PC-3 (cell line): ENCODE data around the gene GLS. TPM values are rescaled to one million over a fixed set of nuclear protein-coding genes. Genes with fewer than 3 reads are reported as not detected.
"Not testable (repeated sequence)": the region's sequence is repeated elsewhere in the genome, so short reads cannot be mapped to it uniquely, and the experiment has no call there.

Experiments
- ATAC-seq: fragments of 200-7000 bp; cut with Tn5 transposase; 2 replicates; pipeline ENCODE4 v1.9.1; 2020; ENCODE audit warnings: mild to moderate bottlenecking, moderate library complexity
- BruUV-seq: library from RNA; stranded (reverse); fragments of 400-500 nt; replicated peaks from 2 replicates; lab custom pipeline; 2021; lab: Mats Ljungman, UMichigan
- CTCF ChIA-PET: fragments of 300-600 bp; sonication (Branson Sonifier 250); formaldehyde crosslinking; loops from one replicate; lab custom pipeline; 2022; ENCODE audit warnings: antibody characterized with exemption; lab: Charles Lee
- POLR2A ChIA-PET: fragments of 300-600 bp; sonication (Branson Sonifier 250); formaldehyde crosslinking; loops from one replicate; lab custom pipeline; 2022; ENCODE audit warnings: antibody characterized with exemption; ENCODE audit not compliant: unreplicated experiment; lab: Charles Lee
- DNase-seq: peaks from one replicate; pipeline ENCODE4 v3.0.0-alpha.2; 2015
- H2AFZ ChIP-seq: fragments of 300-600 bp; sonication (generic); 2 replicates; pipeline ENCODE4 v1.6.0; 2016; ENCODE audit warnings: antibody characterized with exemption, low read length
- H3F3A ChIP-seq: fragments of 300-600 bp; sonication (generic); one replicate; pipeline ENCODE4 v1.6.0; 2017; ENCODE audit warnings: antibody characterized with exemption, low read length, control low read depth, mild to moderate bottlenecking; ENCODE audit not compliant: unreplicated experiment
- H3K27ac ChIP-seq: fragments of 300-600 bp; sonication (generic); 2 replicates; pipeline ENCODE4 v1.5.1; 2016; ENCODE audit warnings: mild to moderate bottlenecking, low read length
- H3K27me3 ChIP-seq: fragments of 300-600 bp; sonication (generic); 2 replicates; pipeline ENCODE4 v1.6.1; 2016; ENCODE audit warnings: low read length, mixed read lengths
- H3K36me3 ChIP-seq: fragments of 300-600 bp; sonication (generic); 2 replicates; pipeline ENCODE4 v1.6.1; 2016; ENCODE audit warnings: low read depth, mixed run types, low read length, mixed read lengths
- H3K4me1 ChIP-seq: fragments of 300-600 bp; sonication (generic); 2 replicates; pipeline ENCODE4 v1.5.1; 2016; ENCODE audit warnings: low read length; ENCODE audit not compliant: insufficient read depth
- H3K4me2 ChIP-seq: fragments of 300-600 bp; sonication (generic); 2 replicates; pipeline ENCODE4 v1.6.0; 2016; ENCODE audit warnings: low read length
- H3K4me3 ChIP-seq: fragments of 300-600 bp; sonication (generic); 2 replicates; pipeline ENCODE4 v1.5.1; 2016; ENCODE audit warnings: mild to moderate bottlenecking, low read length, mixed read lengths
- H3K79me2 ChIP-seq: fragments of 300-600 bp; sonication (generic); 2 replicates; pipeline ENCODE4 v1.6.1; 2017; ENCODE audit warnings: low read length, mixed read lengths
- H3K9ac ChIP-seq: fragments of 300-600 bp; sonication (generic); 2 replicates; pipeline ENCODE4 v1.6.0; 2016; ENCODE audit warnings: mild to moderate bottlenecking, low read length
- H3K9me2 ChIP-seq: fragments of 300-600 bp; sonication (generic); replicated peaks from 2 replicates; pipeline ENCODE4 v1.6.1; 2016; ENCODE audit warnings: mixed run types, low read length, mixed read lengths
- H3K9me3 ChIP-seq: fragments of 300-600 bp; sonication (generic); 2 replicates; pipeline ENCODE4 v1.6.1; 2016; ENCODE audit warnings: low read length, mixed read lengths
- H4K20me1 ChIP-seq: fragments of 300-600 bp; sonication (generic); 2 replicates; pipeline ENCODE4 v1.6.1; 2016; ENCODE audit warnings: low read length, mixed read lengths
- CTCF ChIP-seq: fragments of 300-600 bp; sonication (generic); conservative IDR thresholded peaks from 2 replicates; pipeline ENCODE4 v1.5.1; 2017; ENCODE audit warnings: antibody characterized with exemption, low read depth, mild to moderate bottlenecking, low read length
- EZH2 ChIP-seq: fragments of 300-600 bp; sonication (generic); IDR thresholded peaks from one replicate; pipeline ENCODE4 v1.6.1; 2017; ENCODE audit warnings: antibody characterized with exemption, mild to moderate bottlenecking, low read length; ENCODE audit not compliant: unreplicated experiment
- EZH2phosphoT487 ChIP-seq: fragments of 300-600 bp; sonication (generic); IDR thresholded peaks from 2 replicates; pipeline ENCODE4 v1.6.1; 2018; ENCODE audit warnings: mild to moderate bottlenecking, antibody characterized with exemption, low read length, borderline replicate concordance
- intact Hi-C: fragments of 100-400 bp; cut with micrococcal nuclease; formaldehyde crosslinking; loops from 2 replicates; pipeline ENCODE4 v1.9.0; 2023
- total RNA-seq: library from RNA; depleted of rRNA; stranded (reverse); fragments of >200 nt; gene quantifications from 2 replicates; pipeline ENCODE4 v1.2.3, GENCODE V29; 2014

GLS gene
- total RNA-seq, 1 experiment from 2014 or later, result 67.4 TPM

GRCh38 chr2:190990132-190990531 is 109.5 kb downstream of the GLS start:
- Histone ChIP-seq H3K27me3 (no peaks in the 10 kb centered on the region), H3K4me3 (no peak overlapping the region), H3K27ac (no peak overlapping the region), H3F3A (no peaks in the 10 kb centered on the region), H3K9ac (no peak overlapping the region), H2AFZ (no peak overlapping the region), H3K4me2 (no peak overlapping the region), H4K20me1 (no peaks in the 10 kb centered on the region), H3K9me2 (no peaks in the 10 kb centered on the region), H3K4me1 (peaks cover 3% of the 10 kb centered on the region), H3K36me3 (peaks cover 71% of the 10 kb centered on the region), H3K79me2 (no peaks in the 10 kb centered on the region), H3K9me3 (no peaks in the 10 kb centered on the region)
- ChIA-PET POLR2A (no interaction called here), CTCF (no interaction called here)
- DNase-seq, result no peak
- BruUV-seq, result no TSS peak
- ATAC-seq, result no peak
- intact Hi-C loops, result no loop called here
- TF ChIP-seq EZH2, result no peak
- no peak for TF ChIP-seq CTCF
- TF ChIP-seq EZH2phosphoT487, result no peak

DNA sequence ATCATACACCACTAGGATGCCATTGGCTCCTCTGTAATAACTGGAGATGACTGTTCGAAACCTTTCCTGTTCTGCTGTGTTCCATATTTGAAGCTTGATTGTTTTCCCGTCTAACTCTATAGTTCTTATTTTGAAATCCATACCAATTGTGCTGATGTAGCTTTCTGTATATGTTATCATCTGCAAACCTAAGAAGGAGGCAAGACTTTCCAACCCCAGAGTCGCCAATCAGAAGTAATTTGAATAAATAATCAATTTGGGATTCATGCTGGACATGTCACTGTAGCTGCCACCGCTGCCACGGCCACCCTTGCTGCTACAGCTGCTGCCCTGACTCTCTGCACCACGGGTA is 112.6 kb downstream of the GLS start:
- ChIA-PET POLR2A (no interaction called here), CTCF (no interaction called here)
- Histone ChIP-seq H2AFZ (no peak overlapping the region), H3K27ac (no peak overlapping the region), H3K27me3 (no peaks in the 10 kb centered on the region), H3K9ac (no peak overlapping the region), H3K4me1 (no peaks in the 10 kb centered on the region), H3K4me2 (no peak overlapping the region), H3K4me3 (no peak overlapping the region), H3K9me3 (no peaks in the 10 kb centered on the region), H3K36me3 (peaks cover 71% of the 10 kb centered on the region), H4K20me1 (no peaks in the 10 kb centered on the region), H3F3A (no peaks in the 10 kb centered on the region), H3K79me2 (no peaks in the 10 kb centered on the region), H3K9me2 (no peaks in the 10 kb centered on the region)
- BruUV-seq, result no TSS peak
- no peak for TF ChIP-seq EZH2
- TF ChIP-seq CTCF, result no peak
- TF ChIP-seq EZH2phosphoT487, result no peak
- intact Hi-C loops, result no loop called here
- DNase-seq, result no peak
- ATAC-seq, result no peak

GRCh38 chr2:190994148-190994547 is 113.5 kb downstream of the GLS start:
- H3F3A ChIP-seq, result no peaks in the 10 kb centered on the region
- DNase-seq, result no peak
- no peaks in the 10 kb centered on the region for H3K9me3 ChIP-seq
- TF ChIP-seq EZH2phosphoT487 (no peak), EZH2 (no peak), CTCF (no peak)
- no TSS peak for BruUV-seq
- H3K9me2 ChIP-seq, result no peaks in the 10 kb centered on the region
- ChIA-PET POLR2A (no interaction called here), CTCF (no interaction called here)
- H3K4me2 ChIP-seq, result no peak overlapping the region
- H3K79me2 ChIP-seq, result no peaks in the 10 kb centered on the region
- intact Hi-C loops, result no loop called here
- no peak overlapping the region for H3K9ac ChIP-seq
- no peaks in the 10 kb centered on the region for H3K4me1 ChIP-seq
- H3K4me3 ChIP-seq, result no peak overlapping the region
- H3K36me3 ChIP-seq, result peaks cover 73% of the 10 kb centered on the region
- H2AFZ ChIP-seq, result no peak overlapping the region
- no peak for ATAC-seq
- H4K20me1 ChIP-seq, result no peaks in the 10 kb centered on the region
- H3K27ac ChIP-seq, result no peak overlapping the region
- no peaks in the 10 kb centered on the region for H3K27me3 ChIP-seq

DNA sequence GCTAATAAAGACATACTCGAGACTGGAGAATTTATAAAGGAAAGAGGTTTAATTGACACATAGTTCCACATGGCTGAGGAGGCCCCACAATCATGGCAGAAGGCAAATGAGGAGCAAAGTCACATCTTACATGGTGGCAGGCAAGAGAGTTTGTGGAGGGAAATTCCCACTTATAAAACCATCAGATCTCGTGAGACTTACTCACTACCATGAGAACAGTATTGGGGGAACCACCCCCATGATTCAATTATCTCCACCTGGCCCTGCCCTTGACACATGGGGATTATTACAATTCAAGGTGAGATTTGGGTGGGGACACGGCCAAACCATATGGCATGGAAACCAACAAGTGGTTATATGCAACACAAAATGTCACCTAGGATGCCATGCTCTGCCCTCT is 114.7 kb downstream of the GLS start:
- H3K79me2 ChIP-seq, H3F3A ChIP-seq, H3K9ac ChIP-seq, CTCF ChIA-PET, intact Hi-C loops, H3K9me3 ChIP-seq, H3K4me1 ChIP-seq, BruUV-seq, H4K20me1 ChIP-seq, H2AFZ ChIP-seq, H3K9me2 ChIP-seq, DNase-seq, POLR2A ChIA-PET, H3K27me3 ChIP-seq, H3K4me3 ChIP-seq, H3K27ac ChIP-seq, H3K4me2 ChIP-seq, ATAC-seq: not testable (repeated sequence)
- peaks cover 74% of the 10 kb centered on the region for H3K36me3 ChIP-seq
